ENCODE measurements around the gene ZNF417.
"Not testable (repeated sequence)": the region's sequence is repeated elsewhere in the genome, so short reads cannot be mapped to it uniquely, and the experiment has no call there.

The ZNF417 gene

GRCh38 chr19:57916168-57916995 lies at the start of gene ZNF417:
ZNF417 (minus strand) TSS chr19:57916592; CDS start chr19:57916411, 181 bp downstream.
- peak; percentile 80 for DNase-seq

GRCh38 chr19:57964761-57965160 lies 48.4 kb upstream of the ZNF417 start:
- DNase-seq = no peak

GRCh38 chr19:57961785-57962184 lies 45.4 kb upstream of the ZNF417 start:
- DNase-seq = no peak

GRCh38 chr19:57954996-57955395 lies 38.6 kb upstream of the ZNF417 start:
- no peak for DNase-seq

- no peak for DNase-seq
These were observed 33.3 kb upstream of the ZNF417 start for GRCh38 chr19:57949702-57950101.

GRCh38 chr19:57949296-57949695 lies 32.9 kb upstream of the ZNF417 start:
- DNase-seq = no peak

GRCh38 chr19:57947419-57948134 lies 31.2 kb upstream of the ZNF417 start, which contains the start of gene ZNF256:
ZNF256 (minus strand) TSS chr19:57947706; CDS start chr19:57947474, 232 bp downstream.
- DNase-seq = no peak

- no peak for DNase-seq
These were observed 30.7 kb upstream of the ZNF417 start for GRCh38 chr19:57947088-57947418.

- no peak for DNase-seq
These were observed 29.9 kb upstream of the ZNF417 start for GRCh38 chr19:57946316-57946715.

GRCh38 chr19:57941593-57941992 lies 25.2 kb upstream of the ZNF417 start:
- no peak for DNase-seq

GRCh38 chr19:57935731-57936130 lies 19.3 kb upstream of the ZNF417 start:
- DNase-seq = no peak

- no peak for DNase-seq
These were observed 18.7 kb upstream of the ZNF417 start, which contains the start of gene ZNF418 for GRCh38 chr19:57934820-57935665. ZNF418 (minus strand) TSS chr19:57935402; CDS start chr19:57933822, 1,580 bp downstream.

GRCh38 chr19:57927587-57927986 lies 11.2 kb upstream of the ZNF417 start:
- no peak for DNase-seq

GRCh38 chr19:57914531-57914930 lies 1.9 kb downstream of the ZNF417 start:
- DNase-seq = no peak

- DNase-seq = no peak
These were observed 9.0 kb downstream of the ZNF417 start for GRCh38 chr19:57907394-57907793.

- DNase-seq = no peak
These were observed 11.1 kb downstream of the ZNF417 start for GRCh38 chr19:57905258-57905657.

- no peak for DNase-seq
These were observed 12.7 kb downstream of the ZNF417 start for GRCh38 chr19:57903618-57904184.

- no peak for DNase-seq
These were observed 16.1 kb downstream of the ZNF417 start for GRCh38 chr19:57900311-57900710.

GRCh38 chr19:57890706-57891105 lies 25.7 kb downstream of the ZNF417 start:
- not testable (repeated sequence) for DNase-seq

- no peak for DNase-seq
These were observed 27.7 kb downstream of the ZNF417 start, which contains the start of gene ZNF814 for GRCh38 chr19:57888560-57889231. ZNF814 (minus strand) TSS chr19:57889037; CDS start chr19:57888802, 235 bp downstream.

GRCh38 chr19:57888107-57888559 lies 28.3 kb downstream of the ZNF417 start:
- no peak for DNase-seq
